ENCODE measurements around the gene GALNT16.

The GALNT16 gene

DNA sequence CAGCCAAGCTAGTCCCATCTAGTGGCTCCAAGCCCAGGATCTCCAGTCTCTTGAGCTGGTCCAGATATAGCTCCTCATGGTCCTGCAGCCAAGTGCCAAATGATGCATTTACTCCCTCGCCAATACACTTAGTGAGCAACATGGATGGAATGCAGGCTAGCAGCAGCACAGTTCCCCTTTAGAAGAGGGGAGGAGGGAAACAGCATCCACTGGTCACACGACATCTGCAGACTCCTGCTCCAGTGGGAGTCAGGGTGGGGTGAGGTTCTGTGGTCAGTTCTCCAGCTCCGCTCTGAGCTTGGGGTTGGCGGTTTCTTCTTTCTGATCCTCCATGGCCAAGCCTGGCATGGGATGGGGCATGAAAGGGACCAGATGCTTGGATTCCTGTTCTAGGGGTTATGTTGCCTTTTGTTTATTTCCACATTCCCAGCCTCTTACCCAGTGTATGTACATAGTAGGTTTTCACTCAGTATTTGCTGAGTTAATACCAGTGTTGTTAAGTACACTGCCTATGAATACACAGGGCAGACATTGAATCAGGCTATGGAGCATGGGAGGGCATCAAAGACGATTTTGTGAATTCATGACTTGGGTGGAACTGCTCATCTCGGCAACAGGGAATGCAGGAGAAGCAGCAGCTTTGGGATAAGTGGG, 57.3 kb downstream of the GALNT16 start:
- no peak for DNase-seq (ENCODE audit: low read depth, low spot score)

DNA sequence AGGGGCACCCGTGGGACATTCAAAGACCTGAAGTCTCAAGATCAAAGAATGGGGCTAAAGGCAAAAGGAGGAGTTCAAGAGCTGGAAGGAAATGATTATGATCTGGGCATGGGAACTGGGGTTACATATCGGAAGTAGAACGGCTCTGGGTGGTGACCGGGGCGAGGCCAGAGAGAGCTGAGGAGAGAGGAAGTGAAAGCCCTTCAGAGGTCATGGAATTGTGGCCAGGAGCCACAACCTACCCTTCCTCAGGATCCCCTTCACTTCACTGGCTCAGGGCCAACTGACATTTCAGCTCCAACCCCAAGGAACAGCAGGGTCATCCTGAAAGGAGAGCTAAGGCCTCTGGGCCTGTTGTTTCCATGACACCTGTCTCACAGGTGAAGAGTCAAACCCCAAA, 57.8 kb downstream of the GALNT16 start:
- no peak for DNase-seq (ENCODE audit: low read depth, low spot score)

DNA sequence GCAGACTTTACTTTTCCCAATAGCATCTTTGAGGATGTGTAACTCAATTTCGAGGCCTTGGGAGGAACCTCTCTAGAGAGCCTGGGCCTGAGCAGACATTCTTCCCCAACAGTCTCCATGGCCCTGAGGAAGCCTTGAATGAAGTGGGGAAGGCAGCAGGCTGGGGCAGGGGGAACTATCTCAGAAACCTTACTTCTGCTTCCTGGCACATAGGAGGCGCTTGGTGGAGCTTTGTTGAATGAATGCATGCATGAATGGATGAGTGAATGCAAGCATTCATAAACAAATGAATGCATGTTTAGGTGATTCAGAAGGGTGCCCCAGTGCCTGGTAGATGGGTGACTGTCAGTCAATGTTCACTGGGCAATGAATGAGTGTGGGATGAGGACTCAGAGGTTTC, 58.3 kb downstream of the GALNT16 start:
- DNase-seq (ENCODE audit: low read depth, low spot score) = no peak

DNA sequence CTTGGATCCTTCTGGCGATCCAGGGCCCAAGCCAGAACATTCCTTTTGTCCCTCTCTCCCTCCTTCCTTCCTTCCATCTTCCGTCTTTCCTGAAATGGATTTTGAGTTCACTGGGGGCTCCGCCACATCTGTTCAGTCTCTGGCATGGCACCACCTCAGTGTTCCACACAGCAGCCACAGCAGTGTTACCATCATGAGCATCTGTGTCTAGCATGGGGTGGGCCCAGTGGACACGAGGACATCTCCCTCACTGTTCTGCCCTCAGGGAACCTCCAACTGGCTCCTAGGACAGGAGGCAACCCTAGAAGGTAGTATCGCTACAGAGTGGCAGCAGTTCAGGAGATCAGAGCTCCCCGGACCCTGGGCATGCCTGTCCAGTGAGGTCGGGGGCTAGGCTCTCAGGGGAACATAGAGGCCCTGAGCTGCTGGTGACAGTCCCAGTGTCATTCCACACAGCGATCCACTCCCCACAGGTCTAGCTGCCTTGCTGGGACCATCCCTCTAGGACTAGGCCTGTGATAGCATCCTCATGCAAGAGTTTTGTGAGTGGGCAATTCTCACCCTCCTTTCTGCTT, 59.0 kb downstream of the GALNT16 start:
- DNase-seq (ENCODE audit: low read depth, low spot score) = no peak

DNA sequence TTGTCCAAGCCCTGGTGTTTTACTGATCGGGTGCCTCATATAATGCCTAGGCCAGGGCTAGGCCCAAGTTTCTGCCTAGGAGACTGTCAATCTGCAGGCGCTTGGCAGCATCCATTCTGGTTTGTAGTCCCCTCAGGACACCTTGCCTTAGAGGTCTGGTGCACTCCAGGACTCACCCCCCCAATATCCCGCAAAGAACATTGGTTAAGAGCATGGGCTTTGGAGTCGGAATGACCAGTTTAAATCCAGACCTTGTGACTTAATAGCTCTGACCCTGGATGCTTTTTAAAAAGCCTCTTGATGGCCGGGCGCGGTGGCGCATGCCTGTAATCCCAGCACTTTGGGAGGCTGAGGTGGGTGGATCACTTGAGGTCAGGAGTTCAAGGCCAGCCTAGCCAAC, 60.0 kb downstream of the GALNT16 start:
- no peak for DNase-seq (ENCODE audit: low read depth, low spot score)

DNA sequence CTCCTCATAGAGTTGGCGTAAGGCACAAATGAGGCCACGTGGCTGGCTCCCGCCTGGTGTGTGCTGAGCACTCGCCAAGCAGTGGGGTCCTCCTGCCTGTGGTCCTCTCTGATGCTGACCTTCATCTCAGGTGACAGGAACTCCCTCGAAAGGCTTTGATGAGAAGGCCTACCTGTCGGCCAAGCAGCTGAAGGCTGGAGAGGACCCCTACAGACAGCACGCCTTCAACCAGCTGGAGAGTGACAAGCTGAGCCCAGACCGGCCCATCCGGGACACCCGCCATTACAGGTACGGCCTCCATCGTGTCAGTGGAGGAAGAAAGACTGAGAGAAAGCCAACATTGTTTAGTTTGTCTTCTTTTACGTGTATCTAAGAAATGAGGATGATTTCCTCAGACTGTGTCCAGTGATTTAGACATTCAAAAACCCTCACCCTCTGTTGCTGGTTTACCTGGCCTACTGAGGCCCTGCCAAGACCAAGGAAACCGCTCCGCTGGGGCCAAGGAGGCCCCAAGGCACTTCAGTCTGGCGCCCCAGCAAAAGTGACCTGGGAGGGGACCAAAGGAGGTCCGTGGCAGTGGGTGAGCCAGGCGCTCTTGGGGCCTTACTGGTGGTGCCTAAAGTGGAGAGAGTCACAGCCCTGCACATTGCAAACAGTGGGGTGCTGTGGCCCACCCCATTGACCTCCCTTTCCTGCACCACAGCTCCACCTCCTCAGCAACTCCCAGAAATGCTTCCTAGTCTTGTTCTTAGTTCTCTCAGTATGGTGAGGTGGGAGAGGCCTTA, 60.8 kb downstream of the GALNT16 start:
- DNase-seq (ENCODE audit: low read depth, low spot score) = no peak

DNA sequence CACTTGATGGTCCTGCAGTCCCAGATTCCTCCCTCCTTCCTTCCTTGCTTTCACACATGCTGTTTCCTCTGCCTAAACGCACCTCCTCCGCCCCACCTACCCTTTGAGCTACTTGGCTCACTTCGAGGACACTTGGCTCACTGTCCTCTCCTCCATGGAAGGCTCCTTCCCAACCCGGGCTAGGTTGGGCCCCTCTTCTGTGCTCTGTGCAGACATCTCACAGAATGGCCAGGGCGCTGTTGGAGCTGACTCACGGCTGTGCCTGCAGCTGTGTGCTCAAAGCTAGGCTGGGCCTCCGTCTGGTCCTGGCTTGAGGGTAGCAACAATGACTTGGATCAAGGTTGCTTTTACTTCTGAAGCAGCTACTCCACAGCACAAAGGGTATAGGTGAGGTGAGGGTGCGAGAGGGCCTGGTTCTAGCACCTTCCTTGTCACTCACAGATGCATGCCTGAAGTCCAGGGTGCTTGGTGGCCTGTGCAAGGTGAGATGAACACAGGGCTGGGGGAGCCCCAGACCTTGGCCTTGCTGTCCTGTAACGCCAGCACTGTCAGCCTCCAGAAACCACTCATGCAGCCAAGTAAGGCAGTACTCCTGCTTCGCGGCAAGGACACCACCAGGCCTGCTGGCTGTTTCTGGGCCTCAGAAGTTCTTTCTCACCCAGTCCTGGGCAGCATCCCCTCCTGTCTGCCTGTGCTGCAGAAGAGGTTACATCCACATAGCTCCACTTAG, 61.8 kb downstream of the GALNT16 start:
- no peak for DNase-seq (ENCODE audit: low read depth, low spot score)

DNA sequence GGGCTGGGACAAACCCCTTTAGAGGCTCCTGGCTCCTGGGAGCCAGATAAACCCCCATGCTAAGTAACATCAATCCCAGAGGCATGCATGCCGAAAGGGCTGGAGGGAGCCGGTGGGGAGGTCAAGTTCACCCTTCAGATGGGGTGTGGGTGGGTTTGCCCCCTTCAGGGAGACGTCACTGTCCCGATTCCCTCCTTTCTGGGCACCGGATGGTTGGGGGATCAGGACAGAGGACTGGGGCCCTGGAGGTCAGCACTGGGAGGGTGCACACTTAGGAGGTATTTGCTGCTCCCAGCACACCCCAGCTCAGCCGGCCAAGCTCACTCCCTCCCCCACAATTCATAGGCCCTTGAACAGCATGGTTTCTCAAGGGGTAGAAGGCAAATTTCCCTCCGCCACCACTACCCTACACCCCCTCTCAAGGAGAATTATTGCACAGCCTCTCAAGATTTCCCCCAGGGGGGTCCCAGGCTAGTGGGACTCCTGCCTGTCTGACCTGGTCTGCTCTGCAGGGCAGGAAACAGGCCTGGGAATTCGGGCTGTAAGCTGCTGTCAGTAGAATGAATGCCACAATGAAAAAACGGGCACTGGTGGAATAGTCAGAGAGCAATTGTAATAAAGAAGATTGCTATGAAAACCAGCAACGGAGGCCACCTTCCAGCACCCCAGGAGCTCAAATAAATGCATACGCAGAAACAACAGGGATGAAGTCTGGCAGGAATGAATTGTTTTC, 63.5 kb downstream of the GALNT16 start:
- no peak for DNase-seq (ENCODE audit: low read depth, low spot score)

DNA sequence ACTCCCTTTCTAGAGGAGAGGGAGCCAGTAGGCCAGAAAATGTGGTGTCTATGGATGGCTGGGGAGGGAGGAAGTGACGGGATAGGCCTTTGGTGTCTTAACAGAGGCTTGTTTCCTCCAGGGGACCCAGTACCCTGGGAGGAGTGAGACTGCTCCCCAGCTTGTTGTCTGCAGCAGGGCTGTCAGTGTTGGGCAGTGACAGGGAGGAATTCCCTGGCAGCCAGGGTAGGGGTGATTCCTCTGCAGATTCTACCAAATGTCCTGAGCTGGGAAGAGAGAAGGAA, 64.0 kb downstream of the GALNT16 start:
- no peak for DNase-seq (ENCODE audit: low read depth, low spot score)

DNA sequence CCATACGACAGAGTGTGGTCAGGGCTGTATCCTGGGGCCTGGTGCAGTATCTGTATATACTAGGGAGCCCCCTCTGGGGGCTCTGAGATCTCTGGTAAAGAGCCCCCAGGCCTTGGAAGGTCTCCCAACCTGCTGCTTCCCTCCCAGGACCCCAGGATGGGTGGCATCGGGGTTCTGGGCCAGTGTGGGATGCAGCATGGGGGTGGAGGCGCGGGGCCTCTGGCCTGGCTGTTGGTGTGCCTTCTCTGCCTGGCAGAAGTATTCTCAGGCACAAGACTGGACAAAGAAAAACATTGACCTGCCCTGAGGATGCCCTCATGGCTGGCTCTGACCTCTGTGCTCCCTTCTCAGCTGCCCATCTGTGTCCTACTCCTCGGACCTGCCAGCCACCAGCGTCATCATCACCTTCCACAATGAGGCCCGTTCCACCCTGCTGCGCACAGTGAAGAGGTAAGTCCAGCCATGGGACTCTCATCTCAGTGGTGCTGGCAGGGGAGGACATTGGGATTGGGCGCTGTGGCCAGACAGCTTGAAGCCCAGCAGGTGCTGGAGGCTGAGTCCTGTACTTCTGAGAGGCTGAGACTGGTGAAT, 64.5 kb downstream of the GALNT16 start:
- DNase-seq (ENCODE audit: low read depth, low spot score) = no peak

DNA sequence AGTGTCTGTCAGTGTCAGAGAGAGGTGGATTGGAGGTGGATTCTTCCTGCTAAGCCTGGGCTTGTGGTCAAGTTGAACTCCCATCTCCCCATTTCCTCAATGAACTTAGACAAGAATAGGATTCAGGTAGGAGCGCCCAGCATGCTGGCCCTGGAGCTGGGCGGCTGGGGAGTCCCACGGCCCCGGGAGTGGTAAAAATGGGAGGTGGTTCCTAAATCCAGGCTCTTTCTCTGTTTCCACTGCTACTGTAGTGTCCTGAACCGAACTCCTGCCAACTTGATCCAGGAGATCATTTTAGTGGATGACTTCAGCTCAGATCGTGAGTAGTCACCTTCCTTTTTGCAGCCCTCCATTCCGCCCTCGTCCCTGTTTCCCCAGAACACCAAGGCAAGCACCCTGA, 65.1 kb downstream of the GALNT16 start:
- DNase-seq (ENCODE audit: low read depth, low spot score) = no peak

DNA sequence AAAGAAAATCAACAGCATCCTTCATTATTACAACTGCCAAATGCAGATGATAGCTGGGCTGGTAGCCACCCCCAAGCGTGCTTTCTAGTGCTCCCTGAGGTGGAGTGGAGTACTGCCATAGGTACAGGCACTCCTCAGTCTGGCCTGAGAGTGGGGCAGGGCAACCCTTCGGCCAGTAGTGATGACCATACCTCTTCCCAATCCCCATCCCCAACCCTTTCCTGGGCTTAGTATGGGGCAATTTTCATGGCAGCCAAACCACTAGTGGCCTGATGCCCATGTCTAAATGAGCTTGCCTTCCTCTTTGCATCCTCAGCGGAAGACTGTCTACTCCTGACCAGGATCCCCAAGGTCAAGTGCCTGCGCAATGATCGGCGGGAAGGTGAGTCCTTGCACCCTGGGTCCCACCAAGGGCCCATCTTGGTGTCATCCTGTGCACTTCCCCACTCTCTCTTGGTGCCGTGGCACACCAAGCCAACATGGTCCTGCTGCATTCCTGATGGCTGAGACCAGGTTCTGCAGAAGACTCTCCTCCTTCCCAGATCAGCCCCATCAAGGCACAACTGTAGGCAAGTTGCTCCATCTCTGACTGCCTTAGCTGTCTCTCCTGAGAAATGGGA, 65.8 kb downstream of the GALNT16 start:
- no peak for DNase-seq (ENCODE audit: low read depth, low spot score)

DNA sequence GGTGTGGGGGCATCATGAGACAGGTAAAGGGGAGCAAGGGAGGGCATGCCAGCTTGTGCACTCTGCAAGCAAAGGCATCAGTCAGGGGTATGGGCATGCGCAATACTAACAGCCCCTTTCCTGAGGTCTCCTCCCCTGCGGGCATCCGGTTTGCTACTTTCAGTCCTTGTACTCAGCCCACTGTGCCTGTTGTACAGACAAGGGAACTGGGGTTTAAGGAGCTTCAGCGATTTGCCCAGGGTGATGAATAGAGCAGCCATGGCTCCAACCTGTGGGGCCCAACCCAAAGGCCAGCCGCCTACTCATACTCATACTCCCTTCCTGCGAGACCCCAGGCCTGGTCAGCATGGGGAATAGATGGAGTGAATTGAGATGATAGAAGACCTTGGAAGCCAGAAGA, 66.7 kb downstream of the GALNT16 start:
- no peak for DNase-seq (ENCODE audit: low read depth, low spot score)

DNA sequence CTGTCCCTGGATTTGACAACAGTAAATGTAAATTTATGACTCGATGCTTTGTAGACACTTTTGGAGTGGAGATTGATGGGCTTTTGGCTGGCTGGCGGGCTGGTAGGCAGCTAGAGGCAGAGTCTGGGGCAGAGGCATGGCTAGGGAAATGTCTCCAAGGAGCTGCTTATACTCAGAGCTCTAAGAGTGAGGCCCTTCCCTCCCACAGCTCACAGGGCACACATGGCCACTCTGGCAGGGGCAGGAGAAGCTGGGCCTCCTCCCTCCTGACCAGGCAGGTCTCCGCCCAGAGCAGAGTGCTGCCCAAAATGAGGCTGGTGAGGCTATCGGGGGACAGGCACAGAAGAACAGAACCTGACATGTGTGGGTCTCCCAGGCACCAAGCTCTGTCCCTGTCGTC, 67.5 kb downstream of the GALNT16 start:
- DNase-seq (ENCODE audit: low read depth, low spot score) = no peak

DNA sequence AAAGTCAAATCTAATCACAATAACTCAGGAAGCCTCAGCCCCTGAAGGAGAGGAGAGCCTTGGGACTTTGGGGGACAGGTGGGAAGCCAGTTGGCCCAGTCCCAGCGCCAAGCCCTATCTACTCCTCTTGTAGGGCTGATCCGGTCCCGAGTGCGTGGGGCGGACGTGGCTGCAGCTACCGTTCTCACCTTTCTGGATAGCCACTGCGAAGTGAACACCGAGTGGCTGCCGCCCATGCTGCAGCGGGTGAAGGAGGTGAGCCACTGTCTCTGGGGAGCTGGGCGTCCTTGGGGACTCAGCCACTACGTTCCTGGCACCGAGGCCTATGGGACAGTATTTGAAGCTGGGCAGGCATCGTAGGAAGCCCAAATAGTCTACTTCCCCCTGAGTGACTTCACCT, 68.4 kb downstream of the GALNT16 start:
- DNase-seq (ENCODE audit: low read depth, low spot score) = no peak

DNA sequence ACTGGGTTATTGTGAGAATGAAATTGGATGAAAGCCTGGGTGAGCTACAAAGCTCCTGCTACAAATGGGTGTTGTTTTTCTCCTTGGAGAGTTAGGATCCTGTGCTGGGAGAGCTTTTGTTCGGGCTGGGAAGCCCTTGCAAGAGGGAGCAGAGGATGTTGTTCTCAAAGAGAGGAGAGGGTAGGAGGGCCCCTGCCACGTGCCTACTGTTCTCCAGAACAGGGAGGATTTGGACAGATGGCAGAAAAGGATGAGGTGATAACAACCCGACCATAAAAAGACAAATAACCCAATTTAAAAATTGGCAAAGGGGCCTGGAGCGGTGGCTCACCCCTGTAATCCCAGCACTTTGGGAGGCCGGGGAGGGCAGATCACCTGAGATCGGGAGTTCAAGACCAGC, 68.8 kb downstream of the GALNT16 start:
- DNase-seq (ENCODE audit: low read depth, low spot score) = no peak

DNA sequence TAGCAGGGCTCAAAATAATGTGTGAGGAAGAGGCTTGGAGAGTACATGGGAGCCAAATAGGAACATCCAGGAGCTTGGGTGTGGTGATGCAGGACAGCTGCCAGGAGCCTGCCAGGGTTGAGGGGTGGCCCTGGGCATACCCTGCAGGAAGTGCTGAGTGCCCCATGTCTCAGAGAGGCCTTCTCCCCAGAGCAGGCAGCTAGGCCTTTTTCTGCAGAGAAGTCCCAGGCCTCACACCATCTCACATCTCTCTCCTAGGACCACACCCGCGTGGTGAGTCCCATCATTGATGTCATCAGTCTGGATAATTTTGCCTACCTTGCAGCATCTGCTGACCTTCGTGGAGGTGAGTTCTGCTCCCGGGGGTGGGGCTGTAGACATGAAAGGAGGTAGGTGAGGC, 71.2 kb downstream of the GALNT16 start:
- no peak for DNase-seq (ENCODE audit: low read depth, low spot score)

DNA sequence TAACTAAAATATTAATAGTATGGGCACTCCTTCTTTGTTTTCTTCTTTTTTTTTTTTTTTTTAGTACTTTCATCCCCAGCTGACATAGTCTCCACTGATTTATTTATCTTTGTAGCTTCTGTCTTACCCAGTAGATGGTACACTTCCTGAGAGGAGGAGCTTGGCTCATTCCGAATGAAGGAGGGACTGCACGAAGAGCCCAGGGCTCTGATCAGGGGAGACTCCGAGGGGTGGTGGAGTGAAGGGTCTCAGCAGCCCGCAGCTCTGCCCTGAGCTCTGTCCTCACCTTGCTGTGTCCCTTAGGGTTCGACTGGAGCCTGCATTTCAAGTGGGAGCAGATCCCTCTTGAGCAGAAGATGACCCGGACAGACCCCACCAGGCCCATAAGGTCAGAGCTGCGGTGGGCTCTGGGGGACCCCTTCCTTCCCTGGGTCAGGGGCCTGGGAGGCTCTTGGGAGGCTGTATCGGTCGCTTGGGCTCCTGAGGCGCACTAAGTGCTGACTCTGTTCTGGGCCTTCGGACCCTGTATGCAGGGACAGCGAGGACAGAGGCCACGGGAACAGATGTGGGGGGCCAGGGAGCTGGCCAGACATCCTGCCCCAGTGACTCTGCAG, 72.9 kb downstream of the GALNT16 start:
- DNase-seq (ENCODE audit: low read depth, low spot score) = no peak

DNA sequence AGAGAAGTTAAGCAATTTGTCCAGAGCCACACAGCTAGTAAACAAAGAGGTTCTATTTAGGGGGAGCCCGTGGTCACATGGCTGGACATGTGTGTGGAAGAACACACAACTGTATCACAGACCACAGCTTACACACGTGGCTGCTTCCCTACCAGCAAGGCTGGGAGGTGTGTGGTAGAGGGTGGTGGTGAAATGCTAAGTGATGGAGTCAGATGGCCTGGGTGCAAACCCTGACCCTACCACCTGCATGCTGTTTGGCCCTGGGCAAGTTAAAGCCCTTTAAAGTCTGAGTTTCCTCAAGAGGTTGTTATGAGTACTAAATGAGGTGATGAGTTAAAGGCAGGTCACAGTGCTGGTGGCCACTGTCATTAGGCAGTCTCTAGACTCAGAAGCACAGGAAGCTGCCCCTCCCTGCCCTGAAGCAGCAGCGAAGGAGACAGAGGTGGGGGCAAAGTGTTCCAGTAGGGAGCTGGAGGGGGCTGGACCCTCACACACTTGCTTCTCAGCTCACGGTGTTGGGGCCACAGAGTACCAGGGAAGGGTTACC, 73.9 kb downstream of the GALNT16 start:
- DNase-seq (ENCODE audit: low read depth, low spot score) = no peak

DNA sequence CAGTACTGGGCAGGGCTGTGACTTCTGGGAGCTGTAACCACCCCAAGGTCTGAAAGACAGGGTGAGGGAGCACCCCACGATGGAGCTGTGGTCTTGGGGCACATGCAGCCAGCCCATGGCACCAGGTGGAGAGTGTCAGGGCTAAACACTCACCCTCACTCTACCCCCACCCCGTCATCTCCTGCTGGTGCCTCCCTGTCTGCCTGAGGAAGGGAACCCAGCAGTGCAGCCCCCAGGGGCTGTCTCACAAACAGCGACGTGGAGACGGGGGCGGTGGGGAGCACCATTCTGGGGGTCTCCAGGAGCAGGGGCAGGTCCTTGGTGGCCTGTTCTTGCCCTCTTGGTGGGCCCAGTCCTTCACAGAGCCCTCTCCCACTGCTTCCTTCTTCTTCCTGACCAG, 74.6 kb downstream of the GALNT16 start:
- no peak for DNase-seq (ENCODE audit: low read depth, low spot score)

All from iPS DF 19.7 (cell line).